Measurements from ENCODE around the gene TSPAN15.

GRCh38 chr10:69426376-69426727 is 24.9 kb upstream of the TSPAN15 start:
- TF ChIP-seq CTCF (IDR thresholded peaks at IDR 0.05) (no peak), POLR2A (IDR thresholded peaks at IDR 0.05) (no peak)
